NCI-H446 treated with DMSO at 0.1 percent for 48 hours (cell line): Measurements from ENCODE around the gene CENPX.

Experiments used
- DNase-seq: peaks from one replicate; lab custom pipeline; 2025; lab: John Stamatoyannopoulos, UW

The CENPX gene

GRCh38 chr17:82023447-82024241 lies 966 bp upstream of the CENPX start:
- DNase-seq = no peak

- DNase-seq = peak; percentile 99
Observed at GRCh38 chr17:82022981-82023446, 336 bp upstream of the CENPX start, which contains the start of gene LRRC45. Gene LRRC45 (plus strand): TSS chr17:82023305. CDS start chr17:82023644, 339 bp downstream.

GRCh38 chr17:82021900-82022309 lies 773 bp downstream of the CENPX start:
- no peak for DNase-seq

GRCh38 chr17:82021107-82021899 lies 1.4 kb downstream of the CENPX start:
- DNase-seq = no peak

GRCh38 chr17:82020572-82021106 lies 2.0 kb downstream of the CENPX start:
- DNase-seq = no peak

GRCh38 chr17:82019690-82020571 lies 2.7 kb downstream of the CENPX start:
- no peak for DNase-seq

GRCh38 chr17:82018989-82019689 lies 3.5 kb downstream of the CENPX start:
- DNase-seq = no peak

GRCh38 chr17:82018152-82018988 lies 4.3 kb downstream of the CENPX start:
- no peak for DNase-seq

GRCh38 chr17:82017612-82018151 lies 5.0 kb downstream of the CENPX start:
- no peak for DNase-seq

GRCh38 chr17:82016875-82017459 lies 5.7 kb downstream of the CENPX start:
- DNase-seq = no peak

- DNase-seq = no peak
Observed at GRCh38 chr17:82016061-82016874, 6.4 kb downstream of the CENPX start.

- no peak for DNase-seq
Observed at GRCh38 chr17:82015311-82015971, 7.2 kb downstream of the CENPX start.

GRCh38 chr17:82014971-82015310 lies 7.7 kb downstream of the CENPX start:
- no peak for DNase-seq

GRCh38 chr17:82014432-82014831 lies 8.2 kb downstream of the CENPX start:
- DNase-seq = no peak

GRCh38 chr17:82013772-82014321 lies 8.8 kb downstream of the CENPX start:
- no peak for DNase-seq

GRCh38 chr17:82013341-82013740 lies 9.3 kb downstream of the CENPX start:
- no peak for DNase-seq

GRCh38 chr17:82012640-82013295 lies 9.9 kb downstream of the CENPX start:
- no peak for DNase-seq
